ENCODE data around the gene TRMT6.
A peak's percentile ranks its signal among the peaks of the same experiment; 100 is the strongest.

Gene TRMT6

GRCh38 chr20:5991623-5992441 is 41.5 kb upstream of the TRMT6 start:
- H3F3A ChIP-seq (ENCODE audit: control insufficient read depth, insufficient read depth), result no peaks in the 10 kb centered on the region
- peaks cover 93% of the 10 kb centered on the region for H3K36me3 ChIP-seq (ENCODE audit: control insufficient read depth, low read length)
- no peak overlapping the region for H3K27ac ChIP-seq (ENCODE audit: low read depth, low read length)
- no peaks in the 10 kb centered on the region for H3K9me2 ChIP-seq (replicated peaks; ENCODE audit: control insufficient read depth, low read length)
- H3K79me2 ChIP-seq (ENCODE audit: control insufficient read depth, low read length), result no peaks in the 10 kb centered on the region
- H3K4me2 ChIP-seq (ENCODE audit: low read length), result no peak overlapping the region
- H4K20me1 ChIP-seq (ENCODE audit: control insufficient read depth, insufficient read depth, low read depth, low read length), result no peaks in the 10 kb centered on the region
- TF ChIP-seq CTCF (IDR thresholded peaks at IDR 0.05; ENCODE audit: low read depth, low read length, poor library complexity, severe bottlenecking) (no peak), EZH2phosphoT487 (IDR thresholded peaks at IDR 0.05; ENCODE audit: borderline replicate concordance, low read length) (no peak)
- no peaks in the 10 kb centered on the region for H3K9me3 ChIP-seq (ENCODE audit: control insufficient read depth, insufficient read depth, low read length)
- H3K4me3 ChIP-seq (ENCODE audit: low read length), result no peak overlapping the region
- no peaks in the 10 kb centered on the region for H3K4me1 ChIP-seq (ENCODE audit: control insufficient read depth, low read length)
- H3K27me3 ChIP-seq (ENCODE audit: control insufficient read depth, low read length), result no peaks in the 10 kb centered on the region

DNA sequence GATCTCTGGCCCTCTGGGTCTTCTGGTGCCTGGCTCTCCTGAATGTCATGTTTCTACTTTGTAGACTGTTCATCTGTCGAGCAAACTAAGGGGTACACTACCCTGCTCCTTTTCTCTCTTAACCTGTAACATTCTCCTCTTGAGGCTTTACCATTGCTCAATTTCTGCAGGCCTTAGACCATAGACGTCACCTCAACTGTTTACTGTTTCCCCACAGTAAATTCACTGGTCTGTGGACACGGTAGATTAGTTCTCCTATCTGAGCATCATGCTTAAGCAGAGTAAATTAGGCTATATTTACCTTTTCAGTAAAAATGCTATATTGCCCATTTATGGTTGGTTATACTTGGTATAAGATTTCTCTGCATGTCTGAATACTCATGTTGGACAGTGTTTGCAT is 40.6 kb upstream of the TRMT6 start:
- H3K27ac ChIP-seq (ENCODE audit: low read depth, low read length), result no peak overlapping the region
- no peak overlapping the region for H3K4me3 ChIP-seq (ENCODE audit: low read length)
- no peaks in the 10 kb centered on the region for H3K4me1 ChIP-seq (ENCODE audit: control insufficient read depth, low read length)
- peaks cover 95% of the 10 kb centered on the region for H3K36me3 ChIP-seq (ENCODE audit: control insufficient read depth, low read length)
- H3K27me3 ChIP-seq (ENCODE audit: control insufficient read depth, low read length), result no peaks in the 10 kb centered on the region
- no peak overlapping the region for H3K4me2 ChIP-seq (ENCODE audit: low read length)
- no peaks in the 10 kb centered on the region for H3K79me2 ChIP-seq (ENCODE audit: control insufficient read depth, low read length)
- no peaks in the 10 kb centered on the region for H3F3A ChIP-seq (ENCODE audit: control insufficient read depth, insufficient read depth)
- TF ChIP-seq EZH2phosphoT487 (IDR thresholded peaks at IDR 0.05; ENCODE audit: borderline replicate concordance, low read length) (no peak), CTCF (IDR thresholded peaks at IDR 0.05; ENCODE audit: low read depth, low read length, poor library complexity, severe bottlenecking) (no peak)
- H3K9me3 ChIP-seq (ENCODE audit: control insufficient read depth, insufficient read depth, low read length), result no peaks in the 10 kb centered on the region
- H4K20me1 ChIP-seq (ENCODE audit: control insufficient read depth, insufficient read depth, low read depth, low read length), result no peaks in the 10 kb centered on the region
- no peaks in the 10 kb centered on the region for H3K9me2 ChIP-seq (replicated peaks; ENCODE audit: control insufficient read depth, low read length)

- no peaks in the 10 kb centered on the region for H3K9me2 ChIP-seq (replicated peaks; ENCODE audit: control insufficient read depth, low read length)
- no peak overlapping the region for H3K4me2 ChIP-seq (ENCODE audit: low read length)
- no peaks in the 10 kb centered on the region for H3K9me3 ChIP-seq (ENCODE audit: control insufficient read depth, insufficient read depth, low read length)
- H3K79me2 ChIP-seq (ENCODE audit: control insufficient read depth, low read length), result no peaks in the 10 kb centered on the region
- H3K27me3 ChIP-seq (ENCODE audit: control insufficient read depth, low read length), result no peaks in the 10 kb centered on the region
- H3K36me3 ChIP-seq (ENCODE audit: control insufficient read depth, low read length), result peaks cover 89% of the 10 kb centered on the region
- no peak for TF ChIP-seq EZH2phosphoT487 (IDR thresholded peaks at IDR 0.05; ENCODE audit: borderline replicate concordance, low read length)
- TF ChIP-seq CTCF (IDR thresholded peaks at IDR 0.05; ENCODE audit: low read depth, low read length, poor library complexity, severe bottlenecking), result peak; percentile 31
- H4K20me1 ChIP-seq (ENCODE audit: control insufficient read depth, insufficient read depth, low read depth, low read length), result no peaks in the 10 kb centered on the region
- no peaks in the 10 kb centered on the region for H3K4me1 ChIP-seq (ENCODE audit: control insufficient read depth, low read length)
- H3K27ac ChIP-seq (ENCODE audit: low read depth, low read length), result no peak overlapping the region
- no peak overlapping the region for H3K4me3 ChIP-seq (ENCODE audit: low read length)
- H3F3A ChIP-seq (ENCODE audit: control insufficient read depth, insufficient read depth), result no peaks in the 10 kb centered on the region
These were observed 39.2 kb upstream of the TRMT6 start for GRCh38 chr20:5989539-5989938.
